OCI-LY3 (cell line): ENCODE measurements around the gene TSGA10.

Source experiments
- H2AFZ ChIP-seq: fragments of 200-600, 300-600 bp; shearing (Covaris generic); 2 replicates; pipeline ENCODE4 v1.6.0; 2014; ENCODE audit warnings: antibody characterized with exemption, low read depth, low read length
- H3K27ac ChIP-seq: fragments of 200-600, 300-600 bp; sonication (generic); 2 replicates; pipeline ENCODE4 v1.5.1; 2014; ENCODE audit warnings: mild to moderate bottlenecking, low read length, moderate library complexity, mixed read lengths
- H3K27me3 ChIP-seq: fragments of 200-600, 300-600 bp; sonication (generic); 2 replicates; pipeline ENCODE4 v1.6.1; 2014; ENCODE audit warnings: low read depth, low read length, mixed read lengths
- H3K36me3 ChIP-seq: fragments of 200-600, 300-600 bp; sonication (generic); replicated peaks from 2 replicates; pipeline ENCODE3; 2014; ENCODE audit warnings: low read depth, low read length, mixed read lengths
- H3K4me1 ChIP-seq: fragments of 300-600, 200-600 bp; sonication (generic); 2 replicates; pipeline ENCODE4 v1.6.1; 2014; ENCODE audit warnings: low read length, mixed read lengths
- H3K4me2 ChIP-seq: fragments of 200-600, 300-600 bp; sonication (generic); 2 replicates; pipeline ENCODE4 v1.6.1; 2014; ENCODE audit warnings: low read length, mixed read lengths
- H3K4me3 ChIP-seq: fragments of 300-600, 200-600 bp; sonication (generic); 2 replicates; pipeline ENCODE4 v1.5.1; 2014; ENCODE audit warnings: antibody characterized with exemption, mild to moderate bottlenecking, low read length, moderate library complexity
- H3K79me2 ChIP-seq: fragments of 300-600, 200-600 bp; shearing (Covaris generic); 2 replicates; pipeline ENCODE4 v1.6.1; 2014; ENCODE audit warnings: mild to moderate bottlenecking, low read length, mixed read lengths
- H3K9ac ChIP-seq: fragments of 300-600, 200-600 bp; shearing (Covaris generic); 2 replicates; pipeline ENCODE4 v1.6.0; 2014; ENCODE audit warnings: mild to moderate bottlenecking, low read length, moderate library complexity
- H3K9me3 ChIP-seq: fragments of 200-600, 300-600 bp; shearing (Covaris generic); 2 replicates; pipeline ENCODE4 v1.6.1; 2014; ENCODE audit warnings: low read length, mixed read lengths; ENCODE audit not compliant: insufficient read depth
- H4K20me1 ChIP-seq: fragments of 200-600, 300-600 bp; sonication (generic); 2 replicates; pipeline ENCODE4 v1.6.1; 2016; ENCODE audit warnings: low read length, mixed read lengths; ENCODE audit not compliant: insufficient read depth
- CTCF ChIP-seq: fragments of 200-600, 300-600 bp; sonication (generic); IDR thresholded peaks from 2 replicates; pipeline ENCODE4 v1.5.1; 2014; ENCODE audit warnings: antibody characterized with exemption, low read length, low read depth
- EZH2phosphoT487 ChIP-seq: fragments of 200-600 bp; shearing (Covaris generic); IDR thresholded peaks from 2 replicates; pipeline ENCODE4 v1.6.1; 2018; ENCODE audit warnings: antibody characterized with exemption, mixed run types, low read depth

The TSGA10 gene

GRCh38 chr2:98985905-98986666, 168.7 kb downstream of the TSGA10 start:
- H3K27ac ChIP-seq = no peak overlapping the region
- TF ChIP-seq EZH2phosphoT487 (no peak), CTCF (no peak)
- no peaks in the 10 kb centered on the region for H3K36me3 ChIP-seq
- no peaks in the 10 kb centered on the region for H4K20me1 ChIP-seq
- H3K27me3 ChIP-seq = no peaks in the 10 kb centered on the region
- H3K79me2 ChIP-seq = no peaks in the 10 kb centered on the region
- H2AFZ ChIP-seq = no peak overlapping the region
- no peak overlapping the region for H3K4me3 ChIP-seq
- no peaks in the 10 kb centered on the region for H3K4me1 ChIP-seq
- no peak overlapping the region for H3K4me2 ChIP-seq
- no peaks in the 10 kb centered on the region for H3K9me3 ChIP-seq
- no peak overlapping the region for H3K9ac ChIP-seq

GRCh38 chr2:98975611-98976010, 179.1 kb downstream of the TSGA10 start:
- Histone ChIP-seq H3K4me1 (no peaks in the 10 kb centered on the region), H3K36me3 (no peaks in the 10 kb centered on the region), H3K27me3 (no peaks in the 10 kb centered on the region), H3K27ac (no peak overlapping the region), H4K20me1 (no peaks in the 10 kb centered on the region), H3K4me3 (no peak overlapping the region), H3K9me3 (peaks cover 19% of the 10 kb centered on the region; the same call in 1 of the 2 replicates), H3K4me2 (no peak overlapping the region), H2AFZ (no peak overlapping the region), H3K79me2 (no peaks in the 10 kb centered on the region), H3K9ac (no peak overlapping the region)
- TF ChIP-seq CTCF (no peak), EZH2phosphoT487 (no peak)

- H3K4me3 ChIP-seq = no peak overlapping the region
- no peaks in the 10 kb centered on the region for H3K79me2 ChIP-seq
- H3K27ac ChIP-seq = no peak overlapping the region
- no peaks in the 10 kb centered on the region for H4K20me1 ChIP-seq
- H3K36me3 ChIP-seq = no peaks in the 10 kb centered on the region
- H3K9me3 ChIP-seq = peaks cover 19% of the 10 kb centered on the region; the same call in 1 of the 2 replicates
- no peak overlapping the region for H3K9ac ChIP-seq
- no peaks in the 10 kb centered on the region for H3K4me1 ChIP-seq
- H2AFZ ChIP-seq = no peak overlapping the region
- no peaks in the 10 kb centered on the region for H3K27me3 ChIP-seq
- H3K4me2 ChIP-seq = no peak overlapping the region
- TF ChIP-seq EZH2phosphoT487 (no peak), CTCF (no peak)
These were observed 182.1 kb downstream of the TSGA10 start for GRCh38 chr2:98972582-98973167.

- Histone ChIP-seq H3K9ac (no peak overlapping the region), H3K4me2 (no peak overlapping the region), H3K27ac (no peak overlapping the region), H3K79me2 (no peaks in the 10 kb centered on the region), H3K4me3 (no peak overlapping the region), H3K27me3 (no peaks in the 10 kb centered on the region), H3K9me3 (no peaks in the 10 kb centered on the region), H4K20me1 (no peaks in the 10 kb centered on the region), H3K36me3 (no peaks in the 10 kb centered on the region), H3K4me1 (no peaks in the 10 kb centered on the region), H2AFZ (no peak overlapping the region)
- TF ChIP-seq CTCF = no peak
- no peak for TF ChIP-seq EZH2phosphoT487
These were observed 194.8 kb downstream of the TSGA10 start for GRCh38 chr2:98959810-98960507.
